ENCODE results near the gene APH1B.
A peak's percentile ranks its signal among the peaks of the same experiment; 100 is the strongest.
"Not testable (repeated sequence)": the region's sequence is repeated elsewhere in the genome, so short reads cannot be mapped to it uniquely, and the experiment has no call there.

The APH1B gene

GRCh38 chr15:63332367-63333124 is 55.1 kb downstream of the APH1B start:
- no peak for DNase-seq

DNA sequence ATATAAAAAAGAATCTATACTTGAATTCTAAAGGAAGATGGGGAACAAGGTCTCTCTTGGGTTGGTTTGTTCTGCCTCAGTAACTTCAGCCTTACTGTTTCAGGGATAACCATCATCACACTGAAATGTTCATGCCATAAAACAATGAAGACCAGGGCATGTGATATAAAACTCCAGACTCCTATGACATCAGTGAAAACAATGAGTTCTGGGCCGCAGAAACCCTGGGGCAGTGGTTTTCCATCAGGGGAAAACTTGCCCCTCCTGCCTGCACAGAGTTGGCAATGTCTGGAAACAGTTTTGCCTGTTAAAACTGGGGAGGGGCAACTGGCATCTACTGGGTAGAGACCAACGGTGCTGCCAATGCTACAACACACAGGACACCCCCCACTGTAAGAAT is 57.4 kb downstream of the APH1B start:
- no peak for DNase-seq

GRCh38 chr15:63335543-63336240 is 58.3 kb downstream of the APH1B start:
- DNase-seq: no peak

DNA sequence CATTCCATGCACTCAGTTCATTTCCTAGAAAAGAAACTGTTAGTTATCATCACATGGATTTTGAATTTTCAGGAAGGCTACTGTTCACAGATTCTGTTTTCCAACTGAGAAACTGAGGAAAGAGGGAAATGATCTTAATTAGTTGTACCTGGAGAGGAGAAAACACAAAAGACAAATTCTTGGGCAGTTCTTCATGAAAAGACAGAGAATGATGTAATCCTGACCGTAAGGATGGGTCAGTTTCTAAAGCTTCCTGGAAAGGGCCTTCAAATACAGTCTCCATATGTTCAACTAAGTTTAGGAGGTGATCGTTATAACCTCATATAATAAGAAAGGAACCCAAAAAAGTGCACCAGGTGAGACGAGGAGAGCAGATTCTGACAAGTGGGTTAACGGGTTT is 59.6 kb downstream of the APH1B start:
- DNase-seq: no peak

DNA sequence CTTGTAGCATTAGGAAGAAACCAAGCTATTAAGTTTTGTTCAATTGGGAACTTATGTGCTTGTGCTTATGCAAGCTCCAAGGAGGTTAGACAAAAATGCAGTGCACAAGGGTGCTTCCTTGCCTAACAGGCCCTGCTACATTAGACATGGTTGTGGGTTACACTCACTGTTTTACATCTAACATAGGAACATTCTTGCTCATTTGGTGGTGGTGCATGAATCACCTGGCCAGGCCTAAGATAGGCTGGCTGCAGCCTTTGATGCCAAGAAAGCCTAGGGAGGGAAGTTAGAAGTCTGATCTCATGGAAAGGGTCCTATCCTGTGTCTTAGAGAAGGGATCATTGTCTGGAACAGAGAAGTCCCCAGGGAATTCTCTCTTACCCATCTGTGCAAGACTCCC is 60.8 kb downstream of the APH1B start:
- no peak for DNase-seq

DNA sequence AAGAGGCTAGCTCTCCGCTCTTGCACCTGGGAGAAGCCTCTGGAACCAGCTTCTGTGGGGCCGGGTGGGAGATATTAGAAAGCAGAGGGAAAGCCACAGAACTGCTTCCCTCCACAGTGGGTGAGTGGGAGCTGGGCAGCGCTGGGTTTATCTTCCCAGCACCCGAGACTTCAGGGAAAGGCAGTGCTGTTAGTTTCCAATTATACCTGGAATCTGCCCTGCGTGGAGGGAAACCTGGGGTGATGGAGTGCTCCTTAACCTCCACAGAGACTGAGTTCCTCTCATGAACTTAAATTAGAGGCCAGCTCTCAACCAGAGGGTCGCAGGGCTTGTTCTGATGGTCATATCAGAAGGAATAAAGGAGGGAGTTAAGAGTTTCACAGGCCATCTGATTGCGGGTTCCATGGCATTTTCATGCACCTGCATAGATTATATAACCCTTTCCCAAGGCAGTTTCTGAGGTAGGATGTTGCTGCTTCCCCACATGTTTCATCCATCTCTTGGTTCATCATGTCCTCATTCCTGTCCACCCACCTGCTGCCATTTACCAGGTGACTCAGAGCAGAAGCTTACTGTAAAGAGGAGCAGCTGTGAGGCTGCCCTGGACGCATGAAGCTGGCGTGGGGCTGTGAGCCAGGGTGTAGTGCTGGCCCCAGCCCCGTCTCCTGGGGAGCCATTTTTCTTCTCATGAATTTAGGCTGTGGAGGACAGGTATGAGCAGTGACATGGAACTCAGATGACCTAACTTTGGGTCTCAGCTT is 61.8 kb downstream of the APH1B start:
- no peak for DNase-seq

GRCh38 chr15:63339836-63340235 is 62.4 kb downstream of the APH1B start:
- no peak for DNase-seq

- no peak for DNase-seq
Measured at GRCh38 chr15:63340353-63340752, 62.9 kb downstream of the APH1B start.

- no peak for DNase-seq
Measured at GRCh38 chr15:63340878-63341277, 63.5 kb downstream of the APH1B start.

- no peak for DNase-seq
Measured at GRCh38 chr15:63341898-63342297, 64.5 kb downstream of the APH1B start.

DNA sequence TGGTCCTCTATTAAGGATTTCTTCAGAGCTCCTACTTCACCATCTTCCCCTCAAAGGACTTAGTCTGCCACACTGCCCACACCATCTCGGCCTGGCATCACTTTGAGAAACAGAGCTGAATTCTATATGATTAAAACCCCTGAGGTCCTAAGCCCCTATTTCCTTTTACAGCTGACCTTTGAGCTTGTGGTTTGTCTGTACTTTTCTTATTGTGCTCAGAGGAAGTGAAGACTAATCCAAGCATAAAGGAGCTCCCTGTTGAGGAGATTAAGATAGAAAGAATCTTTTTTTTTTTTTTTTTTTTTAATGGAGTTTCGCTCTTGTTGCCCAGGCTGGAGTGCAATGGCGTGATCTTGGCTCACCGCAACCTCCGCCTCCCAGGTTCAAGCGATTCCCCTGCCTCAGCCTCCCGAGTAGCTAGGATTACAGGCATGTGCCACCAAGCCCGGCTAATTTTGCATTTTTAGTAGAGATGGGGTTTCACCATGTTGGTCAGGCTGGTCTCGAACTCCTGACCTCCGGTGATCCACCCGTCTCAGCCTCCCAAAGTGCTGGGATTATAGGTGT is 65.7 kb downstream of the APH1B start:
- not testable (repeated sequence) for DNase-seq

GRCh38 chr15:63344731-63345390 is 67.5 kb downstream of the APH1B start:
- DNase-seq: peak; percentile 12

GRCh38 chr15:63345391-63345752 is 68.0 kb downstream of the APH1B start:
- no peak for DNase-seq

- no peak for DNase-seq
Measured at GRCh38 chr15:63347074-63347857, 69.9 kb downstream of the APH1B start.

- no peak for DNase-seq
Measured at GRCh38 chr15:63348392-63348791, 71.0 kb downstream of the APH1B start.

GRCh38 chr15:63349156-63349555 is 71.8 kb downstream of the APH1B start:
- DNase-seq: no peak

DNA sequence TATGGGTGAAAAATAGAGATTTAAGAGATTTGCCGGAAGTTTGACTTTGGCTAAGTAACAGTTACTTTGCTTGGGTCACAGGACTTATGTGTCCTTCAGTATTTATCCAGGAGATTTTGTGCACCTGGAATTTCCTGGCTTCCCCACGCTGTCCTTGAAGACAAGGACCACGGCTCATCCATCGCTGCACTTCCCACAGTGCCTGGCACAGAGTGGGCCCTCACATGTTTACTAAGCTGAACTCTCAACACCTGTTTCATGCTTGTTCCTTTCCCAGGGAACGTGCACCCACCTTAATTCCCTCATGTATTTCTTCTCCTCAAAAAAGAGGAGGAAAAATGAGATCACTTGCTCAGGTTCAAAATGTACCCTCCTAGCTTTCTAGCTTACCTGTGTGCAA is 72.2 kb downstream of the APH1B start:
- no peak for DNase-seq

DNA sequence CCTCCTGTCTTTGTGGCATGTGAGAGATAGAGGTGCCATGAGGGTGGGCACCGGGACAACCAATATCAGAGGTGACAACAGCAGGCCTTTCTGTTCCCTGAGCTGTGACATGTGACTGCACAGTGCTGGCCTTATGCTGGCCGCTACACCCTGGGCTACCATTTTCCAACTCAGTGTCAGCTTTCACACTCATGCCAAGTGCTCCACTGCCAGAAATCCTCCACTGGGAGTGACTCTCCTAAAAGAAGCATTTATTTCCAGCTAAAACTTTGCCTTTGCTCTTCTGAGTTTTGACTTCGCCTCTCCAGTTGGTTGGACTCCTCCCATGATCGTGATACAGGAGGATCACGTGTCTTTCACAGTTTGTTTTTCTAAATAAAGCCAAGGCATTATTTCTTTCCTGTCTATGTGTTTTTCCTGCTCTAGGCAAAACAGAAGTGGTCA is 72.8 kb downstream of the APH1B start:
- DNase-seq: no peak

DNA sequence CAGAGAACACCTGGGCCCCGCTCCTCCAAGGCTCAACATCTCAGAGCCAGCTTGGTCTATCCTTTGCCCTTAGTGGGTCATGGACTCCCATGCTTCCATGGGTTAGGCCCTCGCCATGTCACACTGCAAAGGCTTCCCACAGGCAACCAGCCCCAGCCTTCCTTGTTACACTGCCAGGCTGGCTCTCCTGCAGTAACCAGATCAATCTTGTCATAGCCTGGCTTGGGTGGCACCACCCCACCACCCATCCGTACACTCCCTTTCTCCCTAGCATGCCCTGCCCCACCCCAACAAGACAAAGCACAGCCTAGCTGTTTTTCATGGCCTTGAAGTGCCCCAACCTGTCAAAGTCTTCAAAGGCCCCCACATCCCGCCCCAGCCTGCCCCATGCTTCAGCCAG is 73.8 kb downstream of the APH1B start:
- no peak for DNase-seq

DNA sequence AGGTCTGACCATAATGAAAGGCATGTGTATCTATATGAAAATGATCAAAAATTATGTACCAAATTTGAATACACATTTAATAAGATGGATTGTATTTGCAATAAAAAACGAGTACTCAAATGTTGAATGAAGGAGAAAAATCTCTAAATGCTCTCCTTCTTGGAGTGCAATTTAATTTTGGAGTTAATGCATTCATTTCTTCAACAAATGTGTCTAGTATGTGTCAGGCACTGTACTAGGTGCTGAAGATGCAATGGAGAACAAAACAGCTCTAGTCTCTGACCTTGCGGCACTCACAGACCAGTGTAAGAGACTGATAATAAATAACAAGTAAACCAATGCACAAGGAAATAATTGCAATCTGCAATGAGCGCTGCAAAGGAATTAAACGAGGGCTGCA is 75.4 kb downstream of the APH1B start:
- no peak for DNase-seq

DNA sequence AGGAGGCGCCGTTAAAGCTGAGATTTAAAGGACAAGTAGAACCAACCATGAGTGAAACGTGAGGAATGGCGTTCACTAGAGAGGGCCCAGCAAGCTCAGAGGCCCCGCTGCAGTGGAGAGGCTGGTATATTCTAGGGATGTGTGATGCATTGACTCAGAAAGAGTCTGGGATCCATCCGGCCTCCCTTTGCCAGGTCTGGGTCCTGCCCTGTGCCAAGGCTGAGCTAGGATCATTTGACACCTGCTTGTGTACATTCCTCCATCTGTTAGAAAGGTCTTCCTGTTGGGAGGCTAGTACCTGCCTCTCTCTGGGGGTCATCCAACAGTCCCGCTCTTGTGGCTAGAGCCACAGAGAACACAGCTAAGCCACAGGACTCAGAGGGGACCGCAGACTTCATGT is 75.9 kb downstream of the APH1B start:
- no peak for DNase-seq

- DNase-seq: no peak
Measured at GRCh38 chr15:63353887-63354286, 76.5 kb downstream of the APH1B start.
